ENCODE data around the gene HOXA9.

DNA sequence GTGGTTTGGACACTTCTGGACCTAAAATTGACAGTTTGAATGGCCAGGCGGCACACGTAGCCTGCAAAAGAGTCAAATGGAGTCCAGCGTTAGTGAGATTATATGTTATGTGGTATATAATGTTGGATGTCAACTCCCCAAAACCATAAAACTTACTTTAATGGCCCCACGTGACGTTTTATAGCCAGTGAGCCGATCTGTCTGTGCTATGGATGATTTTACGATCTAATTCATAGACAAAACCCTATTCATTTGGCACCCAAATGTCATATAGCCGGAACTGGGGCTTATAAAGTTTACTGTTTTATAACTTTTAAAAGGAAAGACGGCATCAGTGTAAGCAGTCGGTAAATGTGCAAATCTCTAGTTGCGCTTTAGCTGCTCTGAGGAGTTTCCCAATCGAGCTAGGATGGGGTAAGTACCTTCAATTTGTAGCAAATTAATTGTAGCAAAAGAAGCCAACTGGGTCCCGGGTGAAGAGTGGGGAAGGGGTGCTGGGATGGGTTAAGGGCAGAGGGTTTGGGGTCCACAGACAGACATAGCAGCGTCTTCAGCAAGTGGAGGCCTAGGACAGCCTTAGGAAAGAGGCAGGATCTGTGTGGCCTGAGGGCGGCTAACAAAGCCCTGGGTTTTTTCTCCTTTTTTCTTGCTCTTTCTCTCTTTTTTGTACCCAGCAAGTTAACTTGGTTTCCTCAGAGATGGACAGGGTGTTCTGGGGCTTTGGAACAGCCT lies 25.0 kb downstream of the HOXA9 start:
- TF ChIP-seq, protein P1, sequence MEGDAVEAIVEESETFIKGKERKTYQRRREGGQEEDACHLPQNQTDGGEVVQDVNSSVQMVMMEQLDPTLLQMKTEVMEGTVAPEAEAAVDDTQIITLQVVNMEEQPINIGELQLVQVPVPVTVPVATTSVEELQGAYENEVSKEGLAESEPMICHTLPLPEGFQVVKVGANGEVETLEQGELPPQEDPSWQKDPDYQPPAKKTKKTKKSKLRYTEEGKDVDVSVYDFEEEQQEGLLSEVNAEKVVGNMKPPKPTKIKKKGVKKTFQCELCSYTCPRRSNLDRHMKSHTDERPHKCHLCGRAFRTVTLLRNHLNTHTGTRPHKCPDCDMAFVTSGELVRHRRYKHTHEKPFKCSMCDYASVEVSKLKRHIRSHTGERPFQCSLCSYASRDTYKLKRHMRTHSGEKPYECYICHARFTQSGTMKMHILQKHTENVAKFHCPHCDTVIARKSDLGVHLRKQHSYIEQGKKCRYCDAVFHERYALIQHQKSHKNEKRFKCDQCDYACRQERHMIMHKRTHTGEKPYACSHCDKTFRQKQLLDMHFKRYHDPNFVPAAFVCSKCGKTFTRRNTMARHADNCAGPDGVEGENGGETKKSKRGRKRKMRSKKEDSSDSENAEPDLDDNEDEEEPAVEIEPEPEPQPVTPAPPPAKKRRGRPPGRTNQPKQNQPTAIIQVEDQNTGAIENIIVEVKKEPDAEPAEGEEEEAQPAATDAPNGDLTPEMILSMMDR (IDR thresholded peaks at IDR 0.05 in 8 of 11, conservative IDR thresholded peaks at IDR 0.05 in 3 of 11): no peak
- no peak for TF ChIP-seq POLR2A (IDR thresholded peaks at IDR 0.05)
